Activated CD8-positive, alpha-beta T cell treated with anti-CD3 and anti-CD28 coated beads for 36 hours (primary cell): ENCODE measurements around the gene PLXNA3. TPM values are rescaled to one million over a fixed set of nuclear protein-coding genes. Genes with fewer than 3 reads are reported as not detected.
A peak's percentile ranks its signal among the peaks of the same experiment; 100 is the strongest.

ENCODE experiments used
- ATAC-seq: fragments of 200-7000 bp; cut with Tn5 transposase; one replicate; pipeline ENCODE4 v1.10.0; 2021; ENCODE audit warnings: mild to moderate bottlenecking, moderate library complexity
- CTCF ChIA-PET: fragments of 350-600 bp; sonication (Branson Sonifier 250); formaldehyde crosslinking; loops from one replicate; lab custom pipeline; 2021; ENCODE audit warnings: antibody characterized with exemption; lab: Charles Lee
- POLR2A ChIA-PET: fragments of 350-600 bp; sonication (Branson Sonifier 250); formaldehyde crosslinking; loops from one replicate; lab custom pipeline; 2021; ENCODE audit warnings: antibody characterized with exemption; lab: Charles Lee
- DNase-seq: peaks from one replicate; pipeline ENCODE4 v3.0.0-alpha.2; 2020
- H3K27ac Mint-ChIP-seq: one replicate; pipeline ENCODE4 v1.8.0; 2021; ENCODE audit warnings: mild to moderate bottlenecking, mixed read lengths
- H3K27me3 Mint-ChIP-seq: one replicate; pipeline ENCODE4 v1.8.0; 2021; ENCODE audit warnings: mixed read lengths
- H3K36me3 Mint-ChIP-seq: one replicate; pipeline ENCODE4 v1.8.0; 2021; ENCODE audit warnings: low read depth, mixed read lengths
- H3K4me1 Mint-ChIP-seq: one replicate; pipeline ENCODE4 v1.8.0; 2021; ENCODE audit warnings: low read depth, mixed read lengths
- H3K4me3 Mint-ChIP-seq: one replicate; pipeline ENCODE4 v1.8.0; 2021; ENCODE audit warnings: mild to moderate bottlenecking, moderate library complexity, mixed read lengths
- H3K9me3 Mint-ChIP-seq: one replicate; pipeline ENCODE4 v1.8.0; 2021; ENCODE audit warnings: mixed read lengths
- CTCF ChIP-seq: fragments of 200-600 bp; IDR thresholded peaks from one replicate; pipeline ENCODE4 v1.8.0; 2022; ENCODE audit warnings: antibody characterized with exemption, mild to moderate bottlenecking
- intact Hi-C: fragments of 100-400 bp; cut with micrococcal nuclease; formaldehyde crosslinking; loops from one replicate; pipeline ENCODE4 v1.10.0; 2022
- total RNA-seq, 2 experiments: library from RNA; stranded (reverse); gene quantifications; one replicate each; pipeline ENCODE4 v1.2.3, GENCODE V29; 2021

PLXNA3 gene
- total RNA-seq, 2 experiments from 2014 or later: 36.5 to 40.5 TPM

- Mint-ChIP-seq H3K36me3 (peaks cover 8% of the 10 kb centered on the region), H3K4me3 (peak overlapping the region; percentile 91), H3K27ac (peak overlapping the region; percentile 81), H3K27me3 (no peaks in the 10 kb centered on the region), H3K4me1 (peaks cover 10% of the 10 kb centered on the region), H3K9me3 (no peaks in the 10 kb centered on the region)
- ATAC-seq: peak; percentile 51
- ChIA-PET POLR2A (interaction anchor here (0.7 to 7.6 kb wide), 4 partner anchors 8 to 46 kb away, joined by 3 to 97 read pairs (median 6); partner anchors contain the start of gene RPL10), CTCF (no interaction called here)
- peak; percentile 49 for DNase-seq
- TF ChIP-seq CTCF: no peak
- intact Hi-C loops: no loop called here
Measured at GRCh38 chrX:154412468-154412867, 45.6 kb upstream of the PLXNA3 start.

DNA sequence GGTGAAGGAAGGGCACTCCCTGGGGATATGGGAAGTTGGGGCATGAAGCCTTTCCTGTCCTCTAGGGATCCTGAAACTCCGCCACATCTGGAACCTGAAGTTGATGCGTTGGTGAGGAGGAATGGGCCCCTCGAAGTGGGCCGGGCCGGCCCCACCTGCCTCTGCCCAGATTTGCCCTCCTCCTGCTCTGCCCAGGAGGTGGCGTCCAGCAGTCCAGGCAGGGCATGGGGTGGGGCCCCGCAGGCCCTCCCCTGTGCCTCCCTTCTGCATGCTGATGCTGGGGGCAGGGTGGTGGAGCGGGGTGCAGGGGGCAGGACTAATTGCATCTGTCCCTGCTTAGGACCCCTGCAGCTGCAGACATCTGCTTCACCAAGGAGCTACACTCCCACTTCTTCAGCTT, 44.9 kb upstream of the PLXNA3 start:
- intact Hi-C loops: no loop called here
- no peaks in the 10 kb centered on the region for H3K27me3 Mint-ChIP-seq
- ChIA-PET POLR2A (interaction anchor here (7.6 kb wide), 1 partner anchor 13 kb away, joined by 97 read pairs; the partner anchor contains the start of gene RPL10), CTCF (no interaction called here)
- no peak for TF ChIP-seq CTCF
- DNase-seq (no peak), ATAC-seq (no peak)
- H3K9me3 Mint-ChIP-seq: no peaks in the 10 kb centered on the region
- peak overlapping the region; percentile 81 for H3K27ac Mint-ChIP-seq
- H3K4me1 Mint-ChIP-seq: peaks cover 10% of the 10 kb centered on the region
- peaks cover 8% of the 10 kb centered on the region for H3K36me3 Mint-ChIP-seq
- peak overlapping the region; percentile 91 for H3K4me3 Mint-ChIP-seq

- ATAC-seq (no peak), DNase-seq (no peak)
- Mint-ChIP-seq H3K36me3 (peaks cover 8% of the 10 kb centered on the region), H3K9me3 (no peaks in the 10 kb centered on the region), H3K27ac (no peak overlapping the region), H3K4me1 (peaks cover 11% of the 10 kb centered on the region), H3K4me3 (no peak overlapping the region), H3K27me3 (no peaks in the 10 kb centered on the region)
- ChIA-PET CTCF (no interaction called here), POLR2A (no interaction called here)
- intact Hi-C loops: no loop called here
- no peak for TF ChIP-seq CTCF
Measured at GRCh38 chrX:154417157-154417556, 40.9 kb upstream of the PLXNA3 start.

DNA sequence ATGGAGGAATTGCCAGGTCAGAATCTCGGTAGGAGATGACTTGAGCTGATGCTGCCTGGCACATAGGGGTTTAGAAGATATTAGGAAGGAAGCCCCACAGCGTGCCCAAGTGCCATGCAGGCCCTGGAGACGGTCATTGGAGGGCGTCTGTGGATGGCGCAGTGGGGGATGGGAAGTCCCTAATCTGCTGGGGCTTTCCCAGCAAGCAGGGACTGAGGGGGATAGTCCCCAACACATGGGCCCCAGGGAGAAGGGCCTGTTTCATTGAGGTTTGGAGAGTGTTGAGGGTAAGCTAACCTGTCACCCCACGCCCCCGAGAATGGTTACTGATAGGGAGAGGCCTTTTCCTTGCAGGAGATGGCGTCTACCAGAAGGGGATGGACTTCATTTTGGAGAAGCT, 38.9 kb upstream of the PLXNA3 start:
- no peak for TF ChIP-seq CTCF
- Mint-ChIP-seq H3K4me3 (no peak overlapping the region), H3K9me3 (no peaks in the 10 kb centered on the region), H3K36me3 (peaks cover 4% of the 10 kb centered on the region), H3K4me1 (peaks cover 6% of the 10 kb centered on the region), H3K27ac (no peak overlapping the region), H3K27me3 (no peaks in the 10 kb centered on the region)
- no peak for DNase-seq
- peak; percentile 27 for ATAC-seq
- intact Hi-C loops: no loop called here
- ChIA-PET CTCF (no interaction called here), POLR2A (interaction anchor here (0.9 to 1.0 kb wide), 2 partner anchors 21 to 129 kb away, joined by 3 read pairs; partner anchors contain the start of gene IKBKG)

DNA sequence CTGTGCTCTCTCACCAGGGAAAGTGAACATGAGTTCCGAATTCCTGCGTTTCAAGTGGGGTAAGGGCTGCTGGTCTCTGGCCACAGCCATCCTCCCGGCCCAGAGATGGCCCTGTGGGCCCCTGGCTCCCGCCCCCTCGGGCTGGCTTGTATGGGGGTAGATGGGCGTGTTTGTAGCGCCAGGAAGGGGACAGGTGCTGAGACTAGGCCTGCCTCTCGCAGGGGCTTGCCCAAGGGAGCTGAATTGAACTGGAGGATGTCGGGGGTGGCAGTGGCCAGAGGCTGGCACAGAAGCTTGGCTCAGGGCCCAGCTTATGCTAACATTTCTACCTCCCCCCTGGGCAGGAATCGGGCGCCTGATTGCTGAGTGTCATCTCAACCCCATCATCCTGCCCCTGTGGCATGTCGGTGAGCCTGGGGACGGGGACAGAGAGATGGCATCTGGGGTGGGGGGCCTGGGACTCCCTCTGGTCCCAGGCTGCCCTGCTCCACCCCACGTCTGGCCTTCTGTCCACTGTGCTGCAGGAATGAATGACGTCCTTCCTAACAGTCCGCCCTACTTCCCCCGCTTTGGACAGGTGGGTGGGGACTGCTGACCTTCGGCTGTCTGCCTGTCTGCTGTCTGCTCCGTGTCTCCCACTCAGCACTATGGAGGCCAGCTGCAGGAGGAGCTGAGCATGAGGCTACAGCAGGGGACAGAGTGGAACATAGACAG, 38.2 kb upstream of the PLXNA3 start:
- intact Hi-C loops: no loop called here
- ATAC-seq: no peak
- Mint-ChIP-seq H3K9me3 (no peaks in the 10 kb centered on the region), H3K27ac (no peak overlapping the region), H3K36me3 (peaks cover 4% of the 10 kb centered on the region), H3K4me3 (no peak overlapping the region), H3K27me3 (no peaks in the 10 kb centered on the region), H3K4me1 (peaks cover 6% of the 10 kb centered on the region)
- ChIA-PET POLR2A (interaction anchor here (0.9 to 1.6 kb wide), 3 partner anchors 9 to 128 kb away, joined by 3 to 8 read pairs (median 3); partner anchors contain the start of genes IKBKG and TAFAZZIN), CTCF (no interaction called here)
- DNase-seq: no peak
- TF ChIP-seq CTCF: no peak
